CD4-positive, alpha-beta T cell treated with Interleukin-15 for 1 hour (primary cell): Measurements from ENCODE around the gene TRNAU1AP.
"Not testable (repeated sequence)": the region's sequence is repeated elsewhere in the genome, so short reads cannot be mapped to it uniquely, and the experiment has no call there.

Experiments
- DNase-seq: peaks from one replicate; pipeline ENCODE4 v3.0.0-alpha.2; 2020

The TRNAU1AP gene

GRCh38 chr1:28578696-28579218 lies 25.9 kb downstream of the TRNAU1AP start:
- no peak for DNase-seq

DNA sequence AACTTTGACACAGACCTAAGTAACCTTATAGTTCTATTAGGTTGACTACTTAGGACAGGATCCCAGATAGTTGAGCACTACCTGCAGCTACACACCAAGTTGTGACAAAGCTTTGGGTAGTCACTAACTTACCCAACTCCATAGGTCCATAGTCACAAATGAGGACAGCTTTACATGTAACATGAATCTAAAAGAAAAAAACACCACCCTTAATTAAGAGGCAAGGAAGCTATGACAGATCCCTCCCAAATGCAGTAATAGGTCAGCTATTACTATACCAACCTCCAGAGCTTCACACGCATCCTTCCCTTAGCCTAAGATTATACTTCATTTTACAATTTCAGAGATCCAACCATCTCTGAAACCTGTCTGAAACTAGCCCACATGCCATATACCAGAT lies 26.5 kb downstream of the TRNAU1AP start:
- DNase-seq = no peak

GRCh38 chr1:28580722-28581530 lies 28.0 kb downstream of the TRNAU1AP start:
- peak; percentile 57 for DNase-seq

GRCh38 chr1:28581531-28582247 lies 28.8 kb downstream of the TRNAU1AP start:
- DNase-seq = peak; percentile 94

DNA sequence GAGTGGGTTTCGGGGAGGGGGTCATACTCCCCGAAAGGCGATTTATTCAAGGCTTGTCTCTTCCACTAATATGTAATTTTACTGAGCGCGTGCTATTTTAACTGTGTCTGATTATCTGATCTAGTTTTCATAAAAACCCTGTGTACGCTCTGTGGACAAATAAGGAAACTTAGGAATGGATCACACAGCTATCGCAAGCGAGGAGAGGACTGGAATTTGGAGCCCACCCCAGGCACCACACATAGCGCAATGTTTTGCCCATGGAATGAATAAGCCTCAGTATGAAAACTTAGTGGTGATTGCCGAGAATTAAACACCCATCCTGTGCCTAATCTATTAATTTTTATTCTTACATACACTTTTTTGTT lies 29.3 kb downstream of the TRNAU1AP start:
- DNase-seq = no peak

DNA sequence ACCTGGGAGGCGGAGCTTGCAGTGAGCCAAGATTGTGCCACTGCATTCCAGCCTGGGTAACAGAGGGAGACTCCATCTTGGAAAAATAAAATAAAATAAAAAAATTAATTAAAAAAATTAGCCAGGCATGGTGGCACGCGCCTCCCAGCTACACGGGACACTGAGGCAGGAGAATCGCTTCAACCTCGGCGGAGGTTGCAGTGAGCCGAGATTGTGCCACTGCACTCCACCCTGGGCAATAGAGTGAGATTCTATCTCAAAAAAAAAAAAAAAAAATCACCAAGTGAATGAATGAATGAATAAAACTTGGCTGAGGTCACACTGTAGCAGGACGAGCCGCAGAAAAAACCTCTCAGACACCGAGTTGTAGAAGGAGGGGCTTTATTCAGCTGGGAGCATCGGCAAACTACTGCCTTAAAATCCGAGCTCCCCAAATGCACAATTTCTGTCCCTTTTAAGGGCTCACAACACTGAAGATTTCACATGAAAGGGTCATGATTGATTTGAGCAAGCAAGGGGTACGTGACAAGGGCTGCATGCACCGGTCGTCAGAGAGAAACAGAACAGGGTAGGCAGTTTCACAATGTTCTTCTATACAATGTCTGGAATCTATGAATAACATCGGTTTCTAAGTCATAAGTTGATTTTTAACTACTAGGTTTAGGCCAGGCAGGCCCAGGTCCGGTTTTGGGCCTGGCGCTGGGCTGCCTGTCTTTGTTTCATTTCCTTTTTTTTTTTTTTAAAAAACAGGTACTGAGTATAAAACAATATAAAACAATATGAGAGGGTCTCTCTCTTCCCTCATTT lies 33.9 kb downstream of the TRNAU1AP start:
- DNase-seq = not testable (repeated sequence)

DNA sequence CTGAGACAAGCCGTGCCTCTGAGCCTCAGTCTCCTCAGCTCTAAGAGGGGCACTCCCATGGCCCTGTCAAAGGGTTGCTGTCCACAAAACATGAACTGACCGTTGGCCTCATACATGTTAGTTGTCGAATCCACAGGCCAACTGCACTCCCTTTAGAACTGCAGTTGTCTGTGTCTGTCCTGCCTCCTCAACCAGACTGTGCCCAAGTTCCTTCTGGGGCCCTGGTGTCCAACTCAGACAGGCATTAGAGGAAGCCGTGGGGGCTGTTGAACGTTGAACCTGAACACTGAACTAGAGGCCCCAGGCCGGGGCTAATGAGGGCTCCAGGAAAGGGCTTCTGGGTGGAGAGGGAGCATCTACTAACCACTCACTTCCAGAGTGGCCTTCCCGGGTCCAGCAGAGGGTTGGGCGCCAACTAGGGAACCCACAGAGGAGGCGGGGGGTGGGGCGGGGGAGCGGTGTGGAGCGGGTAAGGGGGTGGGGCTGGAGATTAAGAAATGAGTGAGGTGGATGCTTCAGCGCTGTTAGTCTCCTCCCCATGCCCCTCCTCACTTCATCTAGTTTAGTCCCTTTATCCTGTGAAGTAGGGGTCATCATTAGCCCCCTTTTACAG lies 38.9 kb downstream of the TRNAU1AP start, which contains the start of gene RAB42:
TSS of gene RAB42 (plus strand) at position 558 of the 613 bp plus-strand sequence. CDS start 247 bp downstream, outside the sequence.
- no peak for DNase-seq

GRCh38 chr1:28592321-28593071 lies 39.6 kb downstream of the TRNAU1AP start:
- no peak for DNase-seq

- not testable (repeated sequence) for DNase-seq
Observed at GRCh38 chr1:28593988-28594356, 41.1 kb downstream of the TRNAU1AP start.

GRCh38 chr1:28594686-28595411 lies 42.0 kb downstream of the TRNAU1AP start:
- not testable (repeated sequence) for DNase-seq

- DNase-seq = no peak
Observed at GRCh38 chr1:28595412-28596191, 42.7 kb downstream of the TRNAU1AP start.

- DNase-seq = not testable (repeated sequence)
Observed at GRCh38 chr1:28596276-28596675, 43.4 kb downstream of the TRNAU1AP start.

DNA sequence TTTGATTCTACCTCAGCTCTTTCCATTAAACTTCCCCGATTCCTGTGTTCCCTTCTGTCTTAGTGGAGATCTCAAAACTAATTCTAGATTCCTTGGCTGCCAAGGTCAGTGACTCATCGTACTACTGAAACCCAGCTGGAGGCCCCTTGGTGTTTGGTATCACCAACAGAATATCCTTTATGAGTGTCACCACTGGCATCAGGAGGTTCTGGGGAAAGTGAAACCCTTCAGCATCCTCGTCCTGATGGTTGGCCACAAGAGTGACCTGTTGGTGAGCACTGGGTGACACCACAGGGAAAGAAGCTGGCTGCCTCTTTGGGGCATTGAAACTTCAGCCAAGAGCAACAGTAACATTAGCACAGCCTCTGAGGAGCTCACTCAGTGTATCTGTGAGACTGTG lies 48.8 kb downstream of the TRNAU1AP start:
- no peak for DNase-seq

- no peak for DNase-seq
Observed at GRCh38 chr1:28602536-28603439, 49.9 kb downstream of the TRNAU1AP start.

DNA sequence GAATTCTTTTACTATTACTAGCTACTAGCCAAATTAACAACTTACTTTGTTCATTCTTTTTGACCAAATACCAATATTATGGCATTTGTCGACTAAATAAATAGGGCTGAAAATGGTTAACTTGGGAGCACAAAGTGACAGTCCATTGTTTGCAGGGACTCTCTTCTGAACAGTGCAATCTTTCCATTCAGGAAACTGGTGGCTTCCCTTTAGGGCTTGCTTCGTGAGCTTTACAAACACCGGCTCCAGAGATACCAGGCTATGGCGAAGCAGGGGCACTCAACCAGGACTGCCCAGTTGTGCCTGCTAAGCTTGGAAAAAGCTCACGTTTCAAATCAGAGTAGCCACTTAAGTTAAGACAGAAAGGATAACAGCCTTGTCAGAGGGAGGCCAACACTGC lies 51.5 kb downstream of the TRNAU1AP start:
- DNase-seq = no peak

- no peak for DNase-seq
Observed at GRCh38 chr1:28604962-28605361, 52.1 kb downstream of the TRNAU1AP start.

- DNase-seq = no peak
Observed at GRCh38 chr1:28606771-28607170, 53.9 kb downstream of the TRNAU1AP start.

DNA sequence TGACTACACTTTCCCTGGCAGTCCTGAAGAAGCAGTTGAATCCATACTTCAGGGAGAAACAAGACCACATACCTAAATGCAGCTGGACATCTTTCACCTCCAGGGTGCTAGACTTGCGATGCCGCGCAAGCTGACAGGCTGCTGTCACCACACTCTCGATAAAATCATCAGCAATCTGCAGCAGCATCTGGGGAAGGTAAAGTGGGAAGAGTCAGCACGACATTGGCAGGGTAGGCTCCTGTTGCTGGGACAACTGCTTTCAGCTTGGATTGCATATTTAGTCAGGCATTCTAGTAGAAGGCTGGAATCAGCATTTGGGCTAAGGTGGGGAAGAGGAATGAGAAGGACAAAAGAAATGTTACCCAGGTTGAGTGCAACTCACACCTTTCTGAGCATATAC lies 60.3 kb downstream of the TRNAU1AP start:
- DNase-seq = no peak
